Osteocyte (in vitro differentiated cells): ENCODE data around the gene ADH7. TPM values are rescaled to one million over a fixed set of nuclear protein-coding genes. Genes with fewer than 3 reads are reported as not detected.

ENCODE experiments used
- DNase-seq: peaks from one replicate; pipeline ENCODE4 v3.0.0; 2021; ENCODE audit warnings: mixed read lengths; ENCODE audit not compliant: unreplicated experiment; ENCODE audit errors: extremely low spot score
- H3K27ac Mint-ChIP-seq: one replicate; pipeline ENCODE4 v1.8.0; 2021; ENCODE audit warnings: mild to moderate bottlenecking, mixed read lengths; ENCODE audit not compliant: unreplicated experiment
- H3K27me3 Mint-ChIP-seq: one replicate; pipeline ENCODE4 v1.8.0; 2021; ENCODE audit warnings: mixed read lengths; ENCODE audit not compliant: unreplicated experiment
- H3K36me3 Mint-ChIP-seq: one replicate; pipeline ENCODE4 v1.8.0; 2021; ENCODE audit warnings: mixed read lengths; ENCODE audit not compliant: unreplicated experiment
- H3K4me1 Mint-ChIP-seq: one replicate; pipeline ENCODE4 v1.8.0; 2021; ENCODE audit warnings: mixed read lengths; ENCODE audit not compliant: unreplicated experiment
- H3K4me3 Mint-ChIP-seq: one replicate; pipeline ENCODE4 v1.8.0; 2021; ENCODE audit warnings: mild to moderate bottlenecking, moderate library complexity, mixed read lengths; ENCODE audit not compliant: unreplicated experiment
- H3K9me3 Mint-ChIP-seq: one replicate; pipeline ENCODE4 v1.8.0; 2021; ENCODE audit warnings: mixed read lengths; ENCODE audit not compliant: unreplicated experiment
- CTCF ChIP-seq: fragments of 200-600 bp; sonication (generic); IDR thresholded peaks from 2 replicates; pipeline ENCODE4 v1.5.0; 2021; ENCODE audit warnings: antibody characterized with exemption, mild to moderate bottlenecking, moderate library complexity
- total RNA-seq: library from RNA; stranded (reverse); gene quantifications from 2 replicates; pipeline ENCODE4 v1.2.1, GENCODE V29; 2021

Gene ADH7
- total RNA-seq, 1 donor from 2014 or later = not detected

- Mint-ChIP-seq H3K27ac (no peak overlapping the region), H3K36me3 (peaks cover 3% of the 10 kb centered on the region), H3K4me1 (peaks cover 2% of the 10 kb centered on the region), H3K4me3 (no peak overlapping the region), H3K27me3 (no peaks in the 10 kb centered on the region), H3K9me3 (peaks cover 11% of the 10 kb centered on the region)
- no peak for DNase-seq
- no peak for TF ChIP-seq CTCF
Observed at GRCh38 chr4:99366491-99366890, 68.7 kb downstream of the ADH7 start.

GRCh38 chr4:99362768-99363167, 72.4 kb downstream of the ADH7 start:
- no peaks in the 10 kb centered on the region for H3K27me3 Mint-ChIP-seq
- no peak for TF ChIP-seq CTCF
- peaks cover 3% of the 10 kb centered on the region for H3K36me3 Mint-ChIP-seq
- DNase-seq = no peak
- peaks cover 11% of the 10 kb centered on the region for H3K9me3 Mint-ChIP-seq
- no peak overlapping the region for H3K27ac Mint-ChIP-seq
- peaks cover 2% of the 10 kb centered on the region for H3K4me1 Mint-ChIP-seq
- H3K4me3 Mint-ChIP-seq = no peak overlapping the region

Other genes starting within 250 kb of the ADH7 start
- not detected in 2 replicates for gene ADH6, start 216.1 kb downstream of the ADH7 start, total RNA-seq
- gene ADH1A, start 144.4 kb downstream of the ADH7 start, total RNA-seq = not detected in 2 replicates
- gene ADH1B, start 113.9 kb downstream of the ADH7 start, total RNA-seq = 5.7 and 8.8 TPM in 2 replicates
- gene ADH1C, start 82.6 kb downstream of the ADH7 start, total RNA-seq = not detected in 2 replicates
- not detected in 2 replicates for gene C4orf17, start 75.7 kb upstream of the ADH7 start, total RNA-seq
- gene TRMT10A, start 128.7 kb upstream of the ADH7 start, total RNA-seq = 5.4 and 6.3 TPM in 2 replicates
- not detected in 2 replicates for gene MTTP, start 139.5 kb upstream of the ADH7 start, total RNA-seq
- gene C4orf54, start 222.5 kb upstream of the ADH7 start, total RNA-seq = not detected in 2 replicates